SK-N-SH treated with all-trans-retinoic acid at 6 μM for 48 hours (cell line): ENCODE results near the gene ACTL8.

ENCODE experiments used
- ATAC-seq: fragments of 200-7000 bp; cut with Tn5 transposase; 3 replicates; pipeline ENCODE4 v1.9.1; 2020; ENCODE audit warnings: mild to moderate bottlenecking, moderate library complexity
- ARNTL ChIP-seq: fragments of 450-650 bp; formaldehyde crosslinking; IDR thresholded peaks from 2 replicates; pipeline ENCODE4 v1.5.0; 2020; ENCODE audit warnings: low read depth, mild to moderate bottlenecking, moderate library complexity, borderline replicate concordance
- BACH2 ChIP-seq: fragments of 250-450 bp; sonication (Bioruptor Pico); IDR thresholded peaks from 2 replicates; pipeline ENCODE4 v1.9.0; 2021; ENCODE audit warnings: mild to moderate bottlenecking, borderline replicate concordance
- CSDC2 ChIP-seq: fragments of 250-450 bp; sonication (Bioruptor Pico); IDR thresholded peaks from 2 replicates; pipeline ENCODE4 v1.5.0; 2020; ENCODE audit warnings: mild to moderate bottlenecking, moderate library complexity
- ESRRG ChIP-seq: fragments of 250-450 bp; sonication (Bioruptor Pico); IDR thresholded peaks from 2 replicates; pipeline ENCODE4 v1.6.1; 2021; ENCODE audit warnings: mild to moderate bottlenecking
- GLIS3 ChIP-seq: fragments of 250-450 bp; sonication (Bioruptor Pico); IDR thresholded peaks from 2 replicates; pipeline ENCODE4 v1.5.0; 2020; ENCODE audit warnings: mild to moderate bottlenecking, moderate library complexity
- ISL1 ChIP-seq: fragments of 250-450 bp; sonication (Bioruptor Pico); IDR thresholded peaks from 2 replicates; pipeline ENCODE4 v2.1.2; 2022; ENCODE audit warnings: mild to moderate bottlenecking, moderate library complexity
- OSR1 ChIP-seq: fragments of 250-450 bp; sonication (Bioruptor Pico); IDR thresholded peaks from 2 replicates; pipeline ENCODE4 v1.8.0; 2022; ENCODE audit warnings: moderate library complexity, mild to moderate bottlenecking, inconsistent platforms
- PPARA ChIP-seq: fragments of 250-450 bp; sonication (Bioruptor Pico); IDR thresholded peaks from 2 replicates; pipeline ENCODE4 v1.5.0; 2020; ENCODE audit warnings: mild to moderate bottlenecking, borderline replicate concordance
- RARB ChIP-seq: fragments of 250-450 bp; sonication (Bioruptor Pico); IDR thresholded peaks from 2 replicates; pipeline ENCODE4 v1.8.0; 2021; ENCODE audit warnings: mild to moderate bottlenecking, moderate library complexity
- SNAI2 ChIP-seq: fragments of 250-450 bp; sonication (Bioruptor Pico); IDR thresholded peaks from 2 replicates; pipeline ENCODE4 v1.5.0; 2020; ENCODE audit warnings: mild to moderate bottlenecking, moderate library complexity
- TCF4 ChIP-seq: fragments of 250-450 bp; sonication (Bioruptor Pico); IDR thresholded peaks from 2 replicates; pipeline ENCODE4 v1.8.0; 2021; ENCODE audit warnings: mild to moderate bottlenecking, moderate library complexity, borderline replicate concordance
- TOX ChIP-seq: fragments of 250-450 bp; sonication (Bioruptor Pico); IDR thresholded peaks from 2 replicates; pipeline ENCODE4 v1.8.0; 2021; ENCODE audit warnings: mild to moderate bottlenecking, moderate library complexity, borderline replicate concordance
- TSHZ2 ChIP-seq: fragments of 250-450 bp; sonication (Bioruptor Pico); IDR thresholded peaks from 2 replicates; pipeline ENCODE4 v1.5.0; 2020; ENCODE audit warnings: mild to moderate bottlenecking, moderate library complexity
- ZC3H10 ChIP-seq: fragments of 250-450 bp; sonication (Bioruptor Pico); IDR thresholded peaks from 2 replicates; pipeline ENCODE4 v1.5.1; 2021; ENCODE audit warnings: mild to moderate bottlenecking, moderate library complexity
- ZFP3 ChIP-seq: fragments of 250-450 bp; sonication (Bioruptor Pico); IDR thresholded peaks from 2 replicates; pipeline ENCODE4 v1.5.0; 2020; ENCODE audit warnings: mild to moderate bottlenecking, moderate library complexity
- ZFP30 ChIP-seq: fragments of 450-650 bp; formaldehyde crosslinking; IDR thresholded peaks from 2 replicates; pipeline ENCODE4 v1.5.0; 2022; ENCODE audit warnings: mild to moderate bottlenecking, moderate library complexity
- ZNF565 ChIP-seq: fragments of 450-650 bp; formaldehyde crosslinking; conservative IDR thresholded peaks from 2 replicates; pipeline ENCODE4 v1.5.0; 2020; ENCODE audit warnings: low read depth, mild to moderate bottlenecking, moderate library complexity
- ZNF70 ChIP-seq: fragments of 450-650 bp; formaldehyde crosslinking; IDR thresholded peaks from 2 replicates; pipeline ENCODE4 v1.5.0; 2020; ENCODE audit warnings: mild to moderate bottlenecking, moderate library complexity
- ZNF8 ChIP-seq: fragments of 450-650 bp; formaldehyde crosslinking; IDR thresholded peaks from 2 replicates; pipeline ENCODE4 v1.5.0; 2020; ENCODE audit warnings: mild to moderate bottlenecking, moderate library complexity
- TF ChIP-seq, protein P1 (sequence below): fragments of 250-450 bp; sonication (Bioruptor Pico); IDR thresholded peaks from 2 replicates; pipeline ENCODE4 v1.5.1; 2021; ENCODE audit warnings: mild to moderate bottlenecking, moderate library complexity
- TF ChIP-seq, protein P2 (sequence below): fragments of 250-450 bp; sonication (Bioruptor Pico); IDR thresholded peaks from 2 replicates; pipeline ENCODE4 v1.8.0; 2021; ENCODE audit warnings: low read depth, mild to moderate bottlenecking, moderate library complexity, borderline replicate concordance
- TF ChIP-seq, protein P3 (sequence below): fragments of 250-450 bp; sonication (Bioruptor Pico); IDR thresholded peaks from 2 replicates; pipeline ENCODE4 v1.5.1; 2020; ENCODE audit warnings: low read depth, mild to moderate bottlenecking, moderate library complexity
- TF ChIP-seq, protein P4 (sequence below): fragments of 250-450 bp; sonication (Bioruptor Pico); IDR thresholded peaks from 2 replicates; pipeline ENCODE4 v1.8.0; 2020; ENCODE audit warnings: mild to moderate bottlenecking, moderate library complexity, borderline replicate concordance

Gene ACTL8

DNA sequence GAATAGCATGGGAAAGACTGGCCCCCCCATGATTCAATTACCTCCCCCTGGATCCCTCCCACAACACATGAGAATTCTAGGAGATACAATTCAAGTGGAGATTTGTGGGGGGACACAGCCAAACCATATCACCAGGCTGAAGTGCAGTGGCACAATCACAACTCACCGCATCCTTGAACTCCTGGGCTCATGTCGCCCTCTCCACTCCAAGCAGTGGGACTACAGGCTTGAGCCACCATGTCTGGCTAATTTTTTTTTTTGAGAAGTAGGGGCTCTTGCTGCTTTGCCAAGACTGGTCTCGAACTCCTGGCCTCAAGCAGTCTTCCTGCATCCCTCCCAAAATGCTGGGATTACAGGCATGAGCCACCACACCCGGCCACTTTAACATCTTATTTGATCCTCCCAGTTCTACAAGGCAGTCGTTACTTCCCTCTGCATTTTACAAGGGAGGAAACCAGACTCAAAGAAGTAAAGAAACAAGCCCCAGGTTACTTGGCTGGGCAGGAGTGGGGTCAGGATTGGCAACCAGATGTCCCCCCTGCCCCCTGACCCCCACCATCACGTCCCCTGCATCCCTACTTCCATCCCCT, 26.9 kb upstream of the ACTL8 start:
- no peak for TF ChIP-seq ZNF565 (CRISPR knock-in tag)
- TF ChIP-seq, protein P1, sequence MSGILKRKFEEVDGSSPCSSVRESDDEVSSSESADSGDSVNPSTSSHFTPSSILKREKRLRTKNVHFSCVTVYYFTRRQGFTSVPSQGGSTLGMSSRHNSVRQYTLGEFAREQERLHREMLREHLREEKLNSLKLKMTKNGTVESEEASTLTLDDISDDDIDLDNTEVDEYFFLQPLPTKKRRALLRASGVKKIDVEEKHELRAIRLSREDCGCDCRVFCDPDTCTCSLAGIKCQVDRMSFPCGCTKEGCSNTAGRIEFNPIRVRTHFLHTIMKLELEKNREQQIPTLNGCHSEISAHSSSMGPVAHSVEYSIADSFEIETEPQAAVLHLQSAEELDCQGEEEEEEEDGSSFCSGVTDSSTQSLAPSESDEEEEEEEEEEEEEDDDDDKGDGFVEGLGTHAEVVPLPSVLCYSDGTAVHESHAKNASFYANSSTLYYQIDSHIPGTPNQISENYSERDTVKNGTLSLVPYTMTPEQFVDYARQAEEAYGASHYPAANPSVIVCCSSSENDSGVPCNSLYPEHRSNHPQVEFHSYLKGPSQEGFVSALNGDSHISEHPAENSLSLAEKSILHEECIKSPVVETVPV (CRISPR knock-in tag) = no peak
- TF ChIP-seq, protein P2, sequence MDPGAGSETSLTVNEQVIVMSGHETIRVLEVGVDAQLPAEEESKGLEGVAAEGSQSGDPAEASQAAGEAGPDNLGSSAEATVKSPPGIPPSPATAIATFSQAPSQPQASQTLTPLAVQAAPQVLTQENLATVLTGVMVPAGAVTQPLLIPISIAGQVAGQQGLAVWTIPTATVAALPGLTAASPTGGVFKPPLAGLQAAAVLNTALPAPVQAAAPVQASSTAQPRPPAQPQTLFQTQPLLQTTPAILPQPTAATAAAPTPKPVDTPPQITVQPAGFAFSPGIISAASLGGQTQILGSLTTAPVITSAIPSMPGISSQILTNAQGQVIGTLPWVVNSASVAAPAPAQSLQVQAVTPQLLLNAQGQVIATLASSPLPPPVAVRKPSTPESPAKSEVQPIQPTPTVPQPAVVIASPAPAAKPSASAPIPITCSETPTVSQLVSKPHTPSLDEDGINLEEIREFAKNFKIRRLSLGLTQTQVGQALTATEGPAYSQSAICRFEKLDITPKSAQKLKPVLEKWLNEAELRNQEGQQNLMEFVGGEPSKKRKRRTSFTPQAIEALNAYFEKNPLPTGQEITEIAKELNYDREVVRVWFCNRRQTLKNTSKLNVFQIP (CRISPR knock-in tag) = no peak
- no peak for TF ChIP-seq ZFP30 (CRISPR knock-in tag)
- no peak for TF ChIP-seq BACH2
- no peak for TF ChIP-seq GLIS3 (CRISPR knock-in tag)
- TF ChIP-seq, protein P3, sequence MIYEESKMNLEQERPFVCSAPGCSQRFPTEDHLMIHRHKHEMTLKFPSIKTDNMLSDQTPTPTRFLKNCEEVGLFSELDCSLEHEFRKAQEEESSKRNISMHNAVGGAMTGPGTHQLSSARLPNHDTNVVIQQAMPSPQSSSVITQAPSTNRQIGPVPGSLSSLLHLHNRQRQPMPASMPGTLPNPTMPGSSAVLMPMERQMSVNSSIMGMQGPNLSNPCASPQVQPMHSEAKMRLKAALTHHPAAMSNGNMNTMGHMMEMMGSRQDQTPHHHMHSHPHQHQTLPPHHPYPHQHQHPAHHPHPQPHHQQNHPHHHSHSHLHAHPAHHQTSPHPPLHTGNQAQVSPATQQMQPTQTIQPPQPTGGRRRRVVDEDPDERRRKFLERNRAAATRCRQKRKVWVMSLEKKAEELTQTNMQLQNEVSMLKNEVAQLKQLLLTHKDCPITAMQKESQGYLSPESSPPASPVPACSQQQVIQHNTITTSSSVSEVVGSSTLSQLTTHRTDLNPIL (CRISPR knock-in tag) = no peak
- TF ChIP-seq TSHZ2 (CRISPR knock-in tag) = no peak
- TF ChIP-seq OSR1 = no peak
- no peak for TF ChIP-seq ISL1 (CRISPR knock-in tag)
- TF ChIP-seq TCF4 (CRISPR knock-in tag) = no peak
- no peak for TF ChIP-seq CSDC2 (CRISPR knock-in tag)
- TF ChIP-seq ARNTL (CRISPR knock-in tag) = no peak
- TF ChIP-seq TOX = no peak

DNA sequence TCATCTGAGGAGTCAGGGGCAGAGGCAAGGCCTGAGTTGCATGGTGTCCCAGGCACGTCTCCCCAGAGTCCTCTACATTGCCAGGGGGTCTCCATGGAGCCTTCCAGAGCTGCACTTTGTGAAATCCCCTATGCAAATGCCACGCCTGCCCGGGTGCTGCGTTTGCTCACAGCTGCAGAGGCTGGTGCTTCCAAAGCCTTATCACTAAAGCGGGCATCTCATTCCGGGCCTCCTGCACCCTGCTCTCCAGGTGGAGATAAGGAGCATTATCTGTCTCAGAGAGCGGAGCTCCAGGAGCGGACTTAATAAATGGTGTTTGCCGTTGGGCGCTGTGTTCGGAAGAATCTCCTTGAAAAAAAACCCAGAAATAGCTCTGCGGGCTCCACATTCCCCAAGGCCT, 25.9 kb upstream of the ACTL8 start:
- TF ChIP-seq ZNF565 (CRISPR knock-in tag) (no peak), GLIS3 (CRISPR knock-in tag) (no peak), ZFP30 (CRISPR knock-in tag) (no peak), TOX (no peak), TCF4 (CRISPR knock-in tag) (no peak), ESRRG (CRISPR knock-in tag) (no peak), ZNF70 (CRISPR knock-in tag) (no peak), ZFP3 (no peak)
- TF ChIP-seq, protein P3 (CRISPR knock-in tag) = no peak
- ATAC-seq = no peak

More for the DNA sequence above, 26.9 kb upstream of the ACTL8 start:
- ATAC-seq = no peak

DNA sequence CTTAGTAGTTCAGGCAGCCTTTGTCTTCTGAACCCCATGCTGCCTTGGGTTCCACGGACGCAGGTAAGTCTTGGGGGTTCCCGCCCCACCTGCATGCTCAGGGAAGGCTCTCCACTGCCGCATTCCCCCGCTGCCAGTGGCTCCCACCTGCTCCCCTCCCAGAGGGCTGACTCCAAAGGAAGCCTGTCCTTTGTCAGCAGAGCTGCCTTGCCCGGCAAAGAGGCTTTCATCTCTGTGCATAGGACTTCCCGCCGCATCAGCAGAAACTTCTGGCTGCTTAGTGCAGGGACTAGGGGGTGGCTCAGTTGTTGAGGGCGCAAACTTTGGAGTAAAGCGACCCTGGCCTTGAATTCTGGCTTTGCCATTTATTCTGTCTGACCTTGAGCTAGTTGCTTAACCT, 25.2 kb upstream of the ACTL8 start:
- TF ChIP-seq ZFP30 (CRISPR knock-in tag) = no peak
- TF ChIP-seq ZNF565 (CRISPR knock-in tag) = no peak
- TF ChIP-seq, protein P1 (CRISPR knock-in tag) = no peak
- TF ChIP-seq ZNF8 = no peak
- TF ChIP-seq BACH2 = no peak
- TF ChIP-seq RARB (CRISPR knock-in tag) = no peak
- no peak for TF ChIP-seq ZC3H10 (CRISPR knock-in tag)
- TF ChIP-seq ESRRG (CRISPR knock-in tag) = no peak
- TF ChIP-seq, protein P3 (CRISPR knock-in tag) = no peak
- TF ChIP-seq TCF4 (CRISPR knock-in tag) = no peak
- TF ChIP-seq ZFP3 = no peak
- no peak for TF ChIP-seq TOX
- no peak for TF ChIP-seq PPARA (CRISPR knock-in tag)
- no peak for TF ChIP-seq CSDC2 (CRISPR knock-in tag)
- TF ChIP-seq ISL1 (CRISPR knock-in tag) = no peak
- TF ChIP-seq, protein P4, sequence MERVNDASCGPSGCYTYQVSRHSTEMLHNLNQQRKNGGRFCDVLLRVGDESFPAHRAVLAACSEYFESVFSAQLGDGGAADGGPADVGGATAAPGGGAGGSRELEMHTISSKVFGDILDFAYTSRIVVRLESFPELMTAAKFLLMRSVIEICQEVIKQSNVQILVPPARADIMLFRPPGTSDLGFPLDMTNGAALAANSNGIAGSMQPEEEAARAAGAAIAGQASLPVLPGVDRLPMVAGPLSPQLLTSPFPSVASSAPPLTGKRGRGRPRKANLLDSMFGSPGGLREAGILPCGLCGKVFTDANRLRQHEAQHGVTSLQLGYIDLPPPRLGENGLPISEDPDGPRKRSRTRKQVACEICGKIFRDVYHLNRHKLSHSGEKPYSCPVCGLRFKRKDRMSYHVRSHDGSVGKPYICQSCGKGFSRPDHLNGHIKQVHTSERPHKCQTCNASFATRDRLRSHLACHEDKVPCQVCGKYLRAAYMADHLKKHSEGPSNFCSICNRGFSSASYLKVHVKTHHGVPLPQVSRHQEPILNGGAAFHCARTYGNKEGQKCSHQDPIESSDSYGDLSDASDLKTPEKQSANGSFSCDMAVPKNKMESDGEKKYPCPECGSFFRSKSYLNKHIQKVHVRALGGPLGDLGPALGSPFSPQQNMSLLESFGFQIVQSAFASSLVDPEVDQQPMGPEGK (CRISPR knock-in tag) = no peak
- no peak for TF ChIP-seq SNAI2 (CRISPR knock-in tag)
- TF ChIP-seq GLIS3 (CRISPR knock-in tag) = no peak
- no peak for TF ChIP-seq ZNF70 (CRISPR knock-in tag)
- TF ChIP-seq, all 23 proteins: peak for 0
- ATAC-seq = no peak
